ENCODE data around the gene CCDC9B. TPM values are rescaled to one million over a fixed set of nuclear protein-coding genes. Genes with fewer than 3 reads are reported as not detected.

The CCDC9B gene
- total and polyA plus RNA-seq, 8 donors: 0.58 to 39.3 (median 11.3) TPM

- Histone ChIP-seq H3K27me3 (peaks cover 0 to 17% (median 0%) of the 10 kb centered on the region in 3 donors), H3K4me1 (peaks cover 3 to 46% (median 21%) of the 10 kb centered on the region in 4 donors), H3K36me3 (peaks cover 0 to 16% (median 0%) of the 10 kb centered on the region in 4 donors), H3K27ac (peak overlapping the region in 3 of 5 donors; percentile 69 to 82 (median 82)), H3K4me3 (peak overlapping the region; percentile 20 to 48 (median 40)), H3K9me3 (no peaks in the 10 kb centered on the region)
- intact Hi-C loops (cut with DNase I; ENCODE audit: low total_unique reads): no loop called here
- DNase-seq: no peak
- no peak for TF ChIP-seq POLR2AphosphoS5 (IDR thresholded peaks at IDR 0.05)
- no peak for TF ChIP-seq POLR2A (IDR thresholded peaks at IDR 0.05)
- TF ChIP-seq EP300 (IDR thresholded peaks at IDR 0.05): no peak
- TF ChIP-seq CTCF (IDR thresholded peaks at IDR 0.05): no peak
- WGBS, 5 donors: 77 to 92% (median 80%) methylated on average over 5 of the region's 5 CpGs
Measured at GRCh38 chr15:40306371-40306770, 34.4 kb downstream of the CCDC9B start.

DNA sequence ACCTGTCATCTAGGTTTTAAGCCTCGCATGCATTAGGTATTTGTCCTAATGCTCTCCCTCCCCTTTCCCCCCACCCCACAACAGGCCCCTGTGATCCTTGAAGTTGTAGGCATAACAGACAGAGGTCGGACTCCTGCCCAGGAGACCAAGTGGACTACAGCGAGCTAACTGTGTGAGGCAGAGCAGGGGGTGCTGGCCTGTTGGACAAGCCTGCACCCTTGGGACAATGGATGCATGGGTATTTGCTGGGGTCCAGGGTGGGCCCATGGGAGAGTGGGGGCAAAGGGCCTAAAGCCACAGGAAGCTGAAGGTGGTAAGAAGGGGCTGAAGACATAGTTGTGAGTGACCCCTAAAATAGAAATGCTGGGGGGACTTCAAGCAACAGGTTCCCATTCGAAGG lies 35.5 kb downstream of the CCDC9B start:
- TF ChIP-seq EP300 (IDR thresholded peaks at IDR 0.05) (no peak), POLR2AphosphoS5 (IDR thresholded peaks at IDR 0.05) (no peak), POLR2A (IDR thresholded peaks at IDR 0.05) (no peak), CTCF (IDR thresholded peaks at IDR 0.05) (no peak)
- no peak overlapping the region for H3K27ac ChIP-seq
- H3K9me3 ChIP-seq: peaks cover 0 to 5% (median 0%) of the 10 kb centered on the region in 4 donors
- peaks cover 0 to 8% (median 0%) of the 10 kb centered on the region in 3 donors for H3K27me3 ChIP-seq
- peaks cover 3 to 53% (median 21%) of the 10 kb centered on the region in 4 donors for H3K4me1 ChIP-seq
- intact Hi-C loops (cut with DNase I; ENCODE audit: low total_unique reads): no loop called here
- 76 to 97% (median 90%) methylated on average over 2 to 4 of the region's 4 CpGs for WGBS, 5 donors
- peaks cover 0 to 19% (median 0%) of the 10 kb centered on the region in 4 donors for H3K36me3 ChIP-seq
- no peak overlapping the region for H3K4me3 ChIP-seq
- DNase-seq: no peak

GRCh38 chr15:40303576-40303975 lies 37.2 kb downstream of the CCDC9B start:
- Histone ChIP-seq H3K36me3 (peaks cover 0 to 20% (median 0%) of the 10 kb centered on the region in 4 donors), H3K9me3 (peaks cover 0 to 5% (median 0%) of the 10 kb centered on the region in 4 donors), H3K27me3 (peaks cover 0 to 5% (median 0%) of the 10 kb centered on the region in 3 donors), H3K4me1 (peaks cover 3 to 38% (median 13%) of the 10 kb centered on the region in 4 donors), H3K27ac (no peak overlapping the region), H3K4me3 (no peak overlapping the region)
- no peak for TF ChIP-seq EP300 (IDR thresholded peaks at IDR 0.05)
- no peak for TF ChIP-seq CTCF (IDR thresholded peaks at IDR 0.05)
- no peak for TF ChIP-seq POLR2AphosphoS5 (IDR thresholded peaks at IDR 0.05)
- TF ChIP-seq POLR2A (IDR thresholded peaks at IDR 0.05): no peak
- intact Hi-C loops (cut with DNase I; ENCODE audit: low total_unique reads): no loop called here
- DNase-seq: no peak
- WGBS, 5 donors: 78 to 100% (median 94%) methylated on average over 2 of the region's 2 CpGs

- Histone ChIP-seq H3K9me3 (peaks cover 0 to 5% (median 0%) of the 10 kb centered on the region in 4 donors), H3K27me3 (peaks cover 0 to 3% (median 0%) of the 10 kb centered on the region in 3 donors), H3K36me3 (peaks cover 0 to 25% (median 0%) of the 10 kb centered on the region in 4 donors), H3K4me3 (no peak overlapping the region), H3K27ac (no peak overlapping the region), H3K4me1 (peaks cover 3 to 33% (median 9%) of the 10 kb centered on the region in 4 donors)
- no peak for DNase-seq
- WGBS, 5 donors: 46 to 64% (median 60%) methylated on average over 5 to 11 of the region's 11 CpGs
- TF ChIP-seq POLR2AphosphoS5 (IDR thresholded peaks at IDR 0.05) (no peak), POLR2A (IDR thresholded peaks at IDR 0.05) (no peak), EP300 (IDR thresholded peaks at IDR 0.05) (no peak), CTCF (IDR thresholded peaks at IDR 0.05) (no peak)
- intact Hi-C loops (cut with DNase I; ENCODE audit: low total_unique reads): no loop called here
Measured at GRCh38 chr15:40302981-40303380, 37.8 kb downstream of the CCDC9B start.

All from stomach (tissue), 9 donors.